NCI-H345 (cell line): Measurements from ENCODE around the gene MYMX.
A peak's percentile ranks its signal among the peaks of the same experiment; 100 is the strongest.

Source experiments
- DNase-seq: peaks from one replicate; lab custom pipeline; 2025; lab: John Stamatoyannopoulos, UW

Gene MYMX

DNA sequence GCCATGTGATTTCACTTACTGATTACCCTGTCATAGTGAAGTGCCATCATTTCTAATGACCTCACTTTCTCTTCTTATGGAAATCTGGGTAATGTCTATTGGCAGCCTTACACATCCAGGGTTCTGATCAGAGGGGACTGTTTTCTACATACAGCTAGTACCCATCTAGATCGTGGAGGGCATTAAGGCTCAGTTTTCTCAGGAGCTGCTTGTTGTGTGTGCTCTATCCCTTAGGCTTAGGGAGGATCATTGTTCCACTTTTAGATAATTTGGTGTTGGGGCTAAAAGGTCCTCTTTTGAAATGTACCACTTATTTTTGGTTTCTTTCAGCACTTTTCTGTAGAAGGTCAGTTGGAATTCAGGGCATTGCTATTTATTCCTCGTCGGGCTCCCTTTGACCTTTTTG, 34.0 kb downstream of the MYMX start:
- DNase-seq, result no peak

- DNase-seq, result no peak
Measured at GRCh38 chr6:44251576-44252524, 35.1 kb downstream of the MYMX start.

- DNase-seq, result peak; percentile 50
Measured at GRCh38 chr6:44253307-44254101, 36.8 kb downstream of the MYMX start.

- no peak for DNase-seq
Measured at GRCh38 chr6:44254191-44255104, 37.7 kb downstream of the MYMX start.

GRCh38 chr6:44255105-44255808, 38.5 kb downstream of the MYMX start:
- no peak for DNase-seq

GRCh38 chr6:44255871-44256774, 39.4 kb downstream of the MYMX start:
- no peak for DNase-seq

GRCh38 chr6:44256775-44257024, 40.0 kb downstream of the MYMX start:
- no peak for DNase-seq

DNA sequence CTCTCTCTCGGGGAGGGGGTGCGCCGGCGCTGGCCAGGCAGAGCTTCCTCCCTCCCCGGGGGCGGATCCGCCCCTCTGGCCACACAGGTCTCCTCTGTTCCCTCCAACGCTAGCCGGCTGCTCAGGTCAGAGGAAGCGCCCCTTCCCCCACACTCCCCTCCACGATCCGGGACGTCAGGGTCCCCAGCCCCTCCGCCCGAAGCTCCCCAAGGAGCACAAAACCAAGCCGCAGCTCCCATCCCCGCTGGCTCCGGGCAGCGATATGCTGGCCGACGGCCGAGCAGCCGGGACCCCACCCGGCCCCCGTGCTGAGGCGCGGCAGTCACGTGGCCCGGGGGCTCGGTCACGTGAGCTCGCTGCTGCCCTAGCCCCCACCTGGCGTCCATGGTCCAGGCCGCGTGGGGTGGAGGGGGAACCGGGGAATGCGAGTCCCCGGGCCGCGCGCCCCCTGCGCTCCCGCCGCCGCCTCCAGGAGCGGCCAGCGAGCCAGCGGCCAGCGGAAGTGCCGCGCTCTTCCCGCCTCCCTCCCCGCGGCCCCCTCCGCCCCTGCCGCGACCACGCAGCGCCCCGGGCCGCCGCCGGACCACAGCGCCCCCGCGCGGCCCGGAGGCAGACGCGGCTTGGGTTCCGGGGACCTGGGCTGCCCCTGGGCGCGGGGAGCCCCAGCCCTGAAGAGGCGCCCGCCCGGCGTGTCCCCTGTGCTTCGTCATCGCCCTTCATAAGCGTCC, 40.5 kb downstream of the MYMX start, which contains the start of gene SLC35B2:
TSS of gene SLC35B2 (minus strand) at position 504 of the 728 bp plus-strand sequence. CDS start at position 386, 118 bp downstream.
- peak; percentile 81 for DNase-seq

DNA sequence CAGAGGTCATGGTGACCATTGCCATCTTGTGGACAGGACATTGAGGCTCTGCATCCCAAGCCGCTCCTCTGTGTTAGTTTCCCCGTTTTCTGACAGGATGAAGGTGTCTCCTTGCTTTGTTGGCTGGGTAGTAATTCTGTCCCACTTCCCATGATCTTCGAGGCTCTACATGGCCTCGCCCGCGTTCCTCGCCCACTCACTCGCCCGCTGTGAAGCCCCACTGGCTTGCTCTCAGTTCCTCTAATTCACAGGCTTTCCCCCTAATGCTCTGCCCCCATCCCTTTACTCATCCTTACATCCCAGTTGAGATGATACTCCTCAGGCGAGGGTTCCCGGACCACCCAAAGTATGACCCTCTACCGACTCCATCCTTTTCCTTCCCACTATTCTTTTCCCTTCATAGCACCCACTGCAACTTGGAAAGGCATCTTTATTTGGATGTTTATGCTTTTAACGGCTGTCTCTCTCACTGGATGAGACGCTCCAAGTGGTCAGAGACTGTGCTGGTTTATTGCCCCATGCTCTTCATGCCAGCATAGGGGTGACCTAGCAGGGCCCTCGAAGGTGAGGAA, 41.1 kb downstream of the MYMX start:
- DNase-seq, result no peak

DNA sequence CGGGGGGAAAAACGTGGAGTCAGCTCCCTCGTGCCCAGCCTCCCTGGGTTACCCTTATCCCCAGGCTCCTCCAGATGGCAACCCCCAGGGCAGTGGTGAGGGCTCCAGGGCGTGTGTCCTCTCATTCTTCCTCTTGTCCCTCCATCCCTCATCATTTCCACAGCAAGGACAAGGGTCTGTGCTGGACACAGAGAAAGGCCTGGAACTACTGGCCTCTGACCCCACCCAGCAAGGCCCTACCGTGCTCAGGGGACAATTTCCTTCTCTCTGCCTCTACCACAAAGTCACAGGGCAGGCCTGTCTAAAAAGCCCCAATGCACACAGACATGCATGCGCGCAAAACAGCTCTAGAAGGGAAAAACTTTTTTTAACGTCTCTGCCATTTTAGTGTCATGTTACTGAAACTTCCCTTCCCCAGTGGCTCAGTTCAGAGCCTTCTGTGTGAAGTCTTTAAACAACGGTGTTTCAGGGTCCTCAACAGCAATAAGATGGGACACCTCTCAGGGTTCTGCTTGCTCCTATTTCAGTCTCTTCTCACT, 41.7 kb downstream of the MYMX start:
- DNase-seq, result no peak

DNA sequence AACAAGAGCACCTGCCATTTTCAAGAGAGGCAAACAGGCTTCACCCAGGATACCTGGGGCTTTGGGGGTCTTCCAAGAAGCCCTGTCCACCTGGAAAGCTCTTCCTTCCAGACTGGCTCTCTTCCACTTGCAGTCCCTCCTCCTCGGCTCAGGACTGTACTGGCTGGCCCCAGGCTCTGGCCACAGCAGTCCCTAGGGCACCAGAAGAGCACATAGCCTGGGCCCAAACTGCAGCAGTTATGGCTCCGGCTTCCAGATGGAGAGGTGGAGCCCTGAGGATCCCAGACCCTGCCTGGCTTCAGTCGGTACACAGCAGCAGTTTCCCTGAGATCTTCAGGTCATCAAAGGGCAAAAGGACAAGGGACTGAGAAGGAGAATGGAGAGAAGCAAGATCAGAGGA, 42.2 kb downstream of the MYMX start:
- no peak for DNase-seq

DNA sequence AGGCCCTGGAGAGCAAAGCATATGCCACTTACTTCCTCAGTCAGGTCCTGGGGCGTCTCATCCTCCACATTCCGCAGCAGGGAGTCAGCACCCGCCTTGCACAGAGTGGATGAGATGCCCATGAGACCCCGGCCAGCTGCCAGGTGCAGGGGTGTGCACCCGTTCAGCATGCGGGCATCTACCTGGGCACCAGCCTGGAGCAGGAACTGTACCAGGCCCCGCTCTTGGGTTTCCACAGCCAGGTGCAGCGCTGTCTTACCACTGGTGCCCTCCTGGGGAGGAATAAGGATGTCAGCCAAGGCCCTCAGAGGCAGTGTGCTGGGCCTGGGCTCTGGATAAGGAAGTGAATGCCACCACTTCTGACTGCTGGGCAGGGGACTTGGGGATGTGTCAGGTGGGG, 43.3 kb downstream of the MYMX start:
- no peak for DNase-seq

DNA sequence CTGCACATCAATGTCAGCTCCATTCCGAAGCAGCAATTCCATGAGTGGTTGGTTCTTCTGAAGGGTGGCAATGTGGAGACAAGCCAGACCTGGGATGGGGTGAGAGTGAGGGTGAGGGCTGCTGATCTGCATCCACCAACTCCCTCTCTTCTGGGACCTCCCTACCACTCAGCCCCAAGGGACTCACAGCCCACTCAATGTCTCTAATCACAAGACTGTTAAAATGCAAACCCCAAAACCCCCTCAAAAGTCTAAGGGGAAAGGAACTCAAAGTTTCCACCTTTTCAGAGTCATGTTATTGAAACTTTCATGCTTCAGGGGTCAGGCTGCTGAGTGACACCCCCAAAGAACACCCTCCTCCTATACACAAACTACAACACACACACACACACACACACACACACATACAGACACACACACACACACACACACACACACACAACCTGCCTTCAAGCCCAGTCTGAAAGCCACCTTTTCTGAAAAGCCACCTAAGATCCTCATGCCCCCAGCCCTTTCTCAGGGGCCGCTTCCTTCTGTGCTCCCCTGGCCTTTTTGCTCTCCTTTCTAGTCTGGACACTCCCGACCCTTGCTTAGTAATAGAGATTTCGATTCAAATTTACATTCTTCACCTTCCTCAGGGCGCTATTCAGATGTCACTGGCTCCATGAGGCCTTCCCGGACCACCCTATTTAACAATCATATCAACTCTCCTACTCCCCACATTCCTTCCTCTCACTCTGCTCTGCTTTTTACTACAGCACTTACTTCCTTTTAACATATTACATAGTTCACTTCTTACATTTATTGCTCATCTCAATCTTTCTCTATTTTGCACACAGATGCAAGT, 43.9 kb downstream of the MYMX start:
- DNase-seq, result no peak

GRCh38 chr6:44261581-44261980, 44.9 kb downstream of the MYMX start:
- no peak for DNase-seq

DNA sequence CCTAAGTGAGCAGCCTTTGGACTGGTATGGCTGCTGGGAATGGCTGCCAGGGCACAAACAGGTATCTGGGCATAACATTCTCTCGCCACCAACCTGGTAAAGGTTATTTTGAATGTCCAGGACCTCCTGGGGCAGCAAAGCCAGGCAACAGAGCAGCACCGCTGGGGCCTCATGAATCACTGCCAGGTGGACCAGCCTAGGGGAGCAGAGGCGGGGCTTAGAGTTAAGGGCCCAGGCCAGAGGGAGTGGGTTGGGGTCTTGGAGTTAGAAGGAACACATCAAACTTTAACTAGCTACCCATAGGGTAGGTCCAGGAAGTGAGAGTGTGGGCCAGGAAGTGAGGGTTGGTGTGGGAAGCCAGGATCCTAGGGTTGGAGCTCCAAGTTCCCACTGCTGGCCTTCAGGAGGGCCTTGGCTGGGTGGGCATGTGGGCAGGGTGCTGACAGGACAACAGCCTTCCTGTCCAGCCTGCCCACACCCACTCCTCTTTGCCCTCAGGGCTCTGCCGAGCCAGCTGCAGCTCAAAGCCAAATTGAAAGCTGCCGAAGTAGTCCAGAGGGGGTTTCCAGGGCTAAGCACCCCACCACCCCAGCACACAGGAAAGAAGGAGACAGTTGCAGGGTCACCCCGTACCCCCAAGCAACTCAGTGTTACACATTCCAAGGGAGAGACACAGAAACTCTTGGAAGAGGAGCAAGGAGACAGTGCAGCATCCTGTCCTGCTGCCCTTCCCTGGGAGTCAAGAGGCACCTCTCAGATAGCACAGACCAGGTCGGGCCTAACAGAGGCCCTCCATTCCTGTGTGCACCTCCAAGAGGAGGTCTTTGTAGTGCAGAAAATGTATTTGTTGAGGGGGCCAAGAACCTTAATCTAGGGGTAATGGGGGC, 46.0 kb downstream of the MYMX start:
- DNase-seq, result no peak

DNA sequence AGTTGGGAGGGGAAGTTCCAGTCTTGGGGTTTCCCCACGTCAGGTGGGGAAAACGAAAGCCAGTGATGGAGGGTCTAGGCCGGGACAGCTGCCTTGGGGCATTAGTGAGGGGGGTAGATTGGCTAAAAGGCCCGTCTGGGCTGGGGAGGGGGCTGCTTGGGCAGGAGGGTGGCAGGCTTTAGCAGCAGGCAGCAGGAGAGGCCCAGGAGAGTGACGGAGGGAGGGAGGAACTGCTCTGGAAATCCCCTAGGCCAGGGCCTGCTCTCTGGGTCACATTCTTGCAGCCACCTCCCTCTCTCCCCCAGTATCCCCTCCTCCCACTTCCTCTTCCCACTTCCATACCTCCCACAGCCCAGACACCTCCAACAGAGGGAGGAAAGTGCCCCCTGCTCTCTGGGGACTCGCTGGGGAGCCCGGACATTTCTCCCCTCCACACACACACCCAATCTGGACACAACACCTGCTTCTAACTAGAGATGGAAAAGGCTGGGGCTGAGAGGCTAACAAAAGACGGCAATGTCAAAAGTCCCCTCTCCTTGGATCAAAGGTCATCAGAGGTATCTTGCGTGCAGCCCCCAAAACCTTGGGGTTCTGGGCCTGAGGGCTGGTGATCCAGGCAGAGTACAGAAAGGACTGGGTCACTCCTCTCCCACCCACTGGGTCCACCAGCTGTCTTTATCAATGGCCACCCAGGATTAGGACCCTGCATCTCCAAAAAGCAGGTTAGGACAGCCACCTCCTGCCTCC, 46.8 kb downstream of the MYMX start:
- DNase-seq, result no peak
